DOHH2 (cell line): ENCODE measurements around the gene RAF1.
"Not testable (repeated sequence)": the region's sequence is repeated elsewhere in the genome, so short reads cannot be mapped to it uniquely, and the experiment has no call there.

Experiments
- CTCF ChIP-seq: fragments of 200-600 bp; sonication (generic); IDR thresholded peaks from one replicate; pipeline ENCODE4 v1.5.1; 2014; ENCODE audit warnings: antibody characterized with exemption, mild to moderate bottlenecking, low read depth, low read length; ENCODE audit not compliant: poor library complexity, severe bottlenecking
- EZH2phosphoT487 ChIP-seq: fragments of 200-600 bp; sonication (generic); IDR thresholded peaks from 2 replicates; pipeline ENCODE4 v1.6.1; 2017; ENCODE audit warnings: borderline replicate concordance, mild to moderate bottlenecking, antibody characterized with exemption, low read length, moderate library complexity, mixed read lengths

- TF ChIP-seq CTCF, EZH2phosphoT487: not testable (repeated sequence)
Observed at GRCh38 chr3:12624964-12625363, 39.0 kb downstream of the RAF1 start.
